K562 (cell line): Measurements from ENCODE around the gene GGCT.

ENCODE experiments used
- JUN ChIP-seq, 2 experiments: sonication (generic) in 1 of 2; formaldehyde crosslinking in 1 of 2; IDR thresholded peaks; 2 replicates each; pipeline versions ENCODE4 v1.6.1 to v1.8.0; 2012 to 2022; ENCODE audit warnings: borderline replicate concordance in 2 of 2, mild to moderate bottlenecking in 2 of 2, improper control_type of control experiment in 1 of 2, low read depth in 1 of 2, low read length in 1 of 2, missing genetic modification reagents in 1 of 2
- NR2C2 ChIP-seq, 2 experiments: fragments of 200-800 bp in 1 of 2; sonication (Bioruptor generic) in 1 of 2; sonication (generic) in 1 of 2; formaldehyde crosslinking in 1 of 2; IDR thresholded peaks; 2 replicates each; pipeline versions ENCODE4 v1.6.1 to v1.8.0; 2016 to 2022; ENCODE audit warnings: mild to moderate bottlenecking in 1 of 2, missing compliant biosample characterization in 1 of 2, missing genetic modification characterization in 1 of 2, missing genetic modification reagents in 1 of 2
- POLR2A ChIP-seq: fragments of 450-650 bp; conservative IDR thresholded peaks from 2 replicates; pipeline ENCODE4 v1.6.1; 2016
- TAF1 ChIP-seq: IDR thresholded peaks from 2 replicates; pipeline ENCODE4 v1.6.1; 2011; ENCODE audit warnings: mild to moderate bottlenecking, low read length, moderate library complexity; ENCODE audit not compliant: insufficient read depth, control insufficient read depth, severe bottlenecking; ENCODE audit errors: extremely low read depth
- YY1 ChIP-seq, 3 experiments: IDR thresholded peaks; 2 replicates each; pipeline ENCODE4 v1.6.1; 2011; ENCODE audit warnings: low read length in 2 of 3, mild to moderate bottlenecking in 2 of 3, moderate library complexity in 2 of 3, borderline replicate concordance in 1 of 3, control low read depth in 1 of 3, low read depth in 1 of 3; ENCODE audit not compliant: insufficient read depth in 3 of 3, insufficient replicate concordance in 2 of 3, control insufficient read depth in 1 of 3, insufficient read length in 1 of 3; ENCODE audit errors: extremely low read depth in 1 of 3
- TF ChIP-seq, protein P1 (sequence below): sonication (generic); formaldehyde crosslinking; IDR thresholded peaks from 2 replicates; pipeline ENCODE4 v1.5.0; 2020; ENCODE audit warnings: missing genetic modification reagents
- TF ChIP-seq, protein P2 (sequence below), 3 experiments: IDR thresholded peaks in 2 of 3; conservative IDR thresholded peaks in 1 of 3; 2 replicates each; pipeline ENCODE4 v1.5.1; 2011 to 2012; ENCODE audit warnings: low read length in 3 of 3, mild to moderate bottlenecking in 3 of 3, control low read depth in 2 of 3, improper control_type of control experiment in 1 of 3, inconsistent platforms in 1 of 3, low read depth in 1 of 3, mixed read lengths in 1 of 3, moderate library complexity in 1 of 3; ENCODE audit not compliant: insufficient read depth in 2 of 3
- TF ChIP-seq, protein P3 (sequence below): fragments of 150-350 bp; conservative IDR thresholded peaks from 2 replicates; pipeline ENCODE4 v1.6.1; 2014; ENCODE audit warnings: low read length
- TF ChIP-seq, protein P4 (sequence below): fragments of 450-650 bp; IDR thresholded peaks from 2 replicates; pipeline ENCODE4 v1.6.1; 2017; ENCODE audit warnings: antibody characterized with exemption, mild to moderate bottlenecking

DNA sequence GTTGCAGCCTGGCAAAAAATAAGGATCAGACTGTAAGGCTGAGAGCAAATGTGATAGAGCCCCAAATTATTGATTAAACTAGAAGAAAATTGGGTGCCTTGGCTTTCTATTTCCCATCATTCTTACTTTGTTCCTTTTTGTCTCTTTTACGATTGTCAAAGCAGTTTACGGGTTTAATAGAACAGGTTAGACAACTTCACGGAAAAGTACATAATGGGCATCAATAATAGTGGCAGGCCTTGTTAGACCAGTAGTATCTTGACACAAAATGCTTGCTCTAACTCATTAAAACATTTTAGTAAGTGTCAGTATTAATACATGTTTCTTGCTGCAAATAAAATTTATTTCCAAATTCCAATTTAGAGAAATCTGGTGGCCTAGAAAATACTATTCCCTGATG, 14.5 kb upstream of the GGCT start:
- TF ChIP-seq, protein P1, sequence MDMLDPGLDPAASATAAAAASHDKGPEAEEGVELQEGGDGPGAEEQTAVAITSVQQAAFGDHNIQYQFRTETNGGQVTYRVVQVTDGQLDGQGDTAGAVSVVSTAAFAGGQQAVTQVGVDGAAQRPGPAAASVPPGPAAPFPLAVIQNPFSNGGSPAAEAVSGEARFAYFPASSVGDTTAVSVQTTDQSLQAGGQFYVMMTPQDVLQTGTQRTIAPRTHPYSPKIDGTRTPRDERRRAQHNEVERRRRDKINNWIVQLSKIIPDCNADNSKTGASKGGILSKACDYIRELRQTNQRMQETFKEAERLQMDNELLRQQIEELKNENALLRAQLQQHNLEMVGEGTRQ (CRISPR knock-in tag) = no peak
- TF ChIP-seq, protein P2, sequence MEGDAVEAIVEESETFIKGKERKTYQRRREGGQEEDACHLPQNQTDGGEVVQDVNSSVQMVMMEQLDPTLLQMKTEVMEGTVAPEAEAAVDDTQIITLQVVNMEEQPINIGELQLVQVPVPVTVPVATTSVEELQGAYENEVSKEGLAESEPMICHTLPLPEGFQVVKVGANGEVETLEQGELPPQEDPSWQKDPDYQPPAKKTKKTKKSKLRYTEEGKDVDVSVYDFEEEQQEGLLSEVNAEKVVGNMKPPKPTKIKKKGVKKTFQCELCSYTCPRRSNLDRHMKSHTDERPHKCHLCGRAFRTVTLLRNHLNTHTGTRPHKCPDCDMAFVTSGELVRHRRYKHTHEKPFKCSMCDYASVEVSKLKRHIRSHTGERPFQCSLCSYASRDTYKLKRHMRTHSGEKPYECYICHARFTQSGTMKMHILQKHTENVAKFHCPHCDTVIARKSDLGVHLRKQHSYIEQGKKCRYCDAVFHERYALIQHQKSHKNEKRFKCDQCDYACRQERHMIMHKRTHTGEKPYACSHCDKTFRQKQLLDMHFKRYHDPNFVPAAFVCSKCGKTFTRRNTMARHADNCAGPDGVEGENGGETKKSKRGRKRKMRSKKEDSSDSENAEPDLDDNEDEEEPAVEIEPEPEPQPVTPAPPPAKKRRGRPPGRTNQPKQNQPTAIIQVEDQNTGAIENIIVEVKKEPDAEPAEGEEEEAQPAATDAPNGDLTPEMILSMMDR (IDR thresholded peaks at IDR 0.05 in 2 of 3, conservative IDR thresholded peaks at IDR 0.05 in 1 of 3; ENCODE audit: insufficient read depth in 2 of 3, low read depth in 1 of 3, low read length in 3 of 3) = no peak
- TF ChIP-seq TAF1 (no peak), POLR2A (no peak), NR2C2 (CRISPR knock-in tag; IDR thresholded peaks at IDR 0.05) (no peak), NR2C2 (tag; IDR thresholded peaks at IDR 0.05) (no peak), JUN (IDR thresholded peaks at IDR 0.05; ENCODE audit: borderline replicate concordance, low read depth, low read length) (no peak), JUN (CRISPR knock-in tag; IDR thresholded peaks at IDR 0.05; ENCODE audit: borderline replicate concordance) (no peak), YY1 (IDR thresholded peaks at IDR 0.05; ENCODE audit: borderline replicate concordance in 1 of 3, control insufficient read depth in 1 of 3, extremely low read depth in 1 of 3, insufficient read depth in 3 of 3, insufficient read length in 1 of 3, insufficient replicate concordance in 2 of 3, low read depth in 1 of 3, low read length in 2 of 3) (no peak)
- TF ChIP-seq, protein P3, sequence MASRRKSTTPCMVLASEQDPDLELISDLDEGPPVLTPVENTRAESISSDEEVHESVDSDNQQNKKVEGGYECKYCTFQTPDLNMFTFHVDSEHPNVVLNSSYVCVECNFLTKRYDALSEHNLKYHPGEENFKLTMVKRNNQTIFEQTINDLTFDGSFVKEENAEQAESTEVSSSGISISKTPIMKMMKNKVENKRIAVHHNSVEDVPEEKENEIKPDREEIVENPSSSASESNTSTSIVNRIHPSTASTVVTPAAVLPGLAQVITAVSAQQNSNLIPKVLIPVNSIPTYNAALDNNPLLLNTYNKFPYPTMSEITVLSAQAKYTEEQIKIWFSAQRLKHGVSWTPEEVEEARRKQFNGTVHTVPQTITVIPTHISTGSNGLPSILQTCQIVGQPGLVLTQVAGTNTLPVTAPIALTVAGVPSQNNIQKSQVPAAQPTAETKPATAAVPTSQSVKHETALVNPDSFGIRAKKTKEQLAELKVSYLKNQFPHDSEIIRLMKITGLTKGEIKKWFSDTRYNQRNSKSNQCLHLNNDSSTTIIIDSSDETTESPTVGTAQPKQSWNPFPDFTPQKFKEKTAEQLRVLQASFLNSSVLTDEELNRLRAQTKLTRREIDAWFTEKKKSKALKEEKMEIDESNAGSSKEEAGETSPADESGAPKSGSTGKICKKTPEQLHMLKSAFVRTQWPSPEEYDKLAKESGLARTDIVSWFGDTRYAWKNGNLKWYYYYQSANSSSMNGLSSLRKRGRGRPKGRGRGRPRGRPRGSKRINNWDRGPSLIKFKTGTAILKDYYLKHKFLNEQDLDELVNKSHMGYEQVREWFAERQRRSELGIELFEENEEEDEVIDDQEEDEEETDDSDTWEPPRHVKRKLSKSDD = no peak
- TF ChIP-seq, protein P4, sequence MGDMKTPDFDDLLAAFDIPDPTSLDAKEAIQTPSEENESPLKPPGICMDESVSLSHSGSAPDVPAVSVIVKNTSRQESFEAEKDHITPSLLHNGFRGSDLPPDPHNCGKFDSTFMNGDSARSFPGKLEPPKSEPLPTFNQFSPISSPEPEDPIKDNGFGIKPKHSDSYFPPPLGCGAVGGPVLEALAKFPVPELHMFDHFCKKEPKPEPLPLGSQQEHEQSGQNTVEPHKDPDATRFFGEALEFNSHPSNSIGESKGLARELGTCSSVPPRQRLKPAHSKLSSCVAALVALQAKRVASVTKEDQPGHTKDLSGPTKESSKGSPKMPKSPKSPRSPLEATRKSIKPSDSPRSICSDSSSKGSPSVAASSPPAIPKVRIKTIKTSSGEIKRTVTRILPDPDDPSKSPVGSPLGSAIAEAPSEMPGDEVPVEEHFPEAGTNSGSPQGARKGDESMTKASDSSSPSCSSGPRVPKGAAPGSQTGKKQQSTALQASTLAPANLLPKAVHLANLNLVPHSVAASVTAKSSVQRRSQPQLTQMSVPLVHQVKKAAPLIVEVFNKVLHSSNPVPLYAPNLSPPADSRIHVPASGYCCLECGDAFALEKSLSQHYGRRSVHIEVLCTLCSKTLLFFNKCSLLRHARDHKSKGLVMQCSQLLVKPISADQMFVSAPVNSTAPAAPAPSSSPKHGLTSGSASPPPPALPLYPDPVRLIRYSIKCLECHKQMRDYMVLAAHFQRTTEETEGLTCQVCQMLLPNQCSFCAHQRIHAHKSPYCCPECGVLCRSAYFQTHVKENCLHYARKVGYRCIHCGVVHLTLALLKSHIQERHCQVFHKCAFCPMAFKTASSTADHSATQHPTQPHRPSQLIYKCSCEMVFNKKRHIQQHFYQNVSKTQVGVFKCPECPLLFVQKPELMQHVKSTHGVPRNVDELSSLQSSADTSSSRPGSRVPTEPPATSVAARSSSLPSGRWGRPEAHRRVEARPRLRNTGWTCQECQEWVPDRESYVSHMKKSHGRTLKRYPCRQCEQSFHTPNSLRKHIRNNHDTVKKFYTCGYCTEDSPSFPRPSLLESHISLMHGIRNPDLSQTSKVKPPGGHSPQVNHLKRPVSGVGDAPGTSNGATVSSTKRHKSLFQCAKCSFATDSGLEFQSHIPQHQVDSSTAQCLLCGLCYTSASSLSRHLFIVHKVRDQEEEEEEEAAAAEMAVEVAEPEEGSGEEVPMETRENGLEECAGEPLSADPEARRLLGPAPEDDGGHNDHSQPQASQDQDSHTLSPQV = no peak
